Islet of Langerhans (tissue), 1 donor: Measurements from ENCODE around the gene TUG1.

ENCODE experiments used
- FAIRE-seq: peaks from one replicate; lab custom pipeline; 2011; peaks lifted over from hg19 to GRCh38; lab: Jason Lieb, UNC

Gene TUG1

DNA sequence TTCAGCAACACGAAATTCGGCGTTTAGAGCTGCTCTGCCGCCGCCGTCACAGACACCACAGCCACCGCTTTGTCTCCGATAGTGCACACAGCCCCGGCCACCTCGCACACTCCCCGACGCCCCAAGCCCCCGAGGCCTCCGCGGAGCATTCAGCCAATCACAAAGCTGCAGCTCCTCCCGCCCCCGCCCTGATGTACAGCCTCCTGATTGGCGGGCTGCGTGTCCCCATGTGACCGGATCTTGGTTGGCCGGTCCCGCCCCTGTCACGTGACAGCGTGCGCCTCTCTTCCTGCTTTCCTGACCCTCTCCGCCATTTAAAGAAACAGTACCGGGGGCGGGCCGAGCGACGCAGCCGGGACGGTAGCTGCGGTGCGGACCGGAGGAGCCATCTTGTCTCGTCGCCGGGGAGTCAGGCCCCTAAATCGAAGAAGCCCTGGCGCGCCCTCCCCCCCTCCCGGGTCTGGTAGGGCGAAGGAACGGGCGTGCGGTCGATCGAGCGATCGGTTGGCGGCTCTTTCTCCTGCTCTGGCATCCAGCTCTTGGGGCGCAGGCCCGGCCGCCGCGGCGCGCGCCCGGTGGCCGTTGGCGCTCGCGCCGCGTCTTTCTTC lies at the start of gene TUG1:
Gene TUG1, plus strand, starts transcription at position 342 of the 608 bp plus-strand sequence.
- peak; percentile 55 for FAIRE-seq

DNA sequence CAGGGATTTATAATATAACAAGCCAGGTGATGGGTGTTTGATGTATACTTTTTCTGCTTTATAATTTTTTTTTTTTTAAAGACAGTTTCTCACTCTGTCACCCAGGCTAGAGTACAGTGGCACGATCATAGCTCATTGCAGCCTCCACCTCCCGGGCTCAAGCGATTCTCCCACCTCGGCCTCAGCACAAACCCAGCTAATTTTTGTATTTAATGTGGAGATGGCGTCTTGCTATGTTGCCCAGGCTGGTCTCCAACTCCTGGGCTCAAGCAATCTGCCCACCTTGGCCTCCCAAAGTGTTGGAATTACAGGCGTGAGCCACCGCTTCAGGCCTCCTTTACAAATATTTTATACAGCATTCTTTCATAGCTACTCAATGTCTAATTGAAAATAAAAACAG lies 49.1 kb upstream of the TUG1 start:
- FAIRE-seq = no peak

DNA sequence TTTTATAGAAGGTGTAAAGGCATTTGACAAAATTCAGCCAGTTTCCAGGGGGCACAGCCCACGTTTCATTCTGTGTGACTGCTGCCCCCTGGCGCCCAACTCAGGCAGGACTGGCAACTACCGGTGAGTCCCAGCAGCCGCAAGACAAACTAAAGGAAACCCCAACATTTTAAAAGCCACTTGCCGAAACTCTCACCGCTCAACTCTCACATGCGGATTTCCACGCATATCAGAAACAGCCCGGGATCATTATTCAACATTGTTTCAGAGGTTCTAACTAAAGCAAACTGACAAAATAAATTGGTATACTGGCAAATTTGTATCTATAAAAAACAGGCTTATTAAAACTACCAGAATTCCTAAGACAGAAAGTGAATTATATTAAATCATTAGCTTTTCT lies 48.7 kb upstream of the TUG1 start:
- FAIRE-seq = peak; percentile 38

DNA sequence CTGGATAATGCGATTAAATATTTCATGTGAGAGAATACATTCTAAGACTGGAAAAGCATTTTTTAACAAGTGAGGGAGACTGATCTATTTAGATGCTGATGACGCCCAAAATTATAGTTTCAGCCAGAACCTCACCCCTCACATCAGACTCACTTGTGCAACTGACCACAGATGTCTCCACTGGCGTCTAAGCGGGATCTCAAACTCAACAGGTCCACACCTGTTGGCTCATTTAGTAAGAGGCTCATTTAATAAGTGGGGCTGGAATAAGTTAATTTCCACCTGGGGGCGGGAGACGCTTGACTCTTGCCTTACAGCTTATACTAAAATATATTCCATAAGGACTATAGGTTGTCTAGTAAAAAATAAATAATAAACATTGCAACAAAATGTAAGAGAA lies 48.0 kb upstream of the TUG1 start:
- FAIRE-seq = no peak

DNA sequence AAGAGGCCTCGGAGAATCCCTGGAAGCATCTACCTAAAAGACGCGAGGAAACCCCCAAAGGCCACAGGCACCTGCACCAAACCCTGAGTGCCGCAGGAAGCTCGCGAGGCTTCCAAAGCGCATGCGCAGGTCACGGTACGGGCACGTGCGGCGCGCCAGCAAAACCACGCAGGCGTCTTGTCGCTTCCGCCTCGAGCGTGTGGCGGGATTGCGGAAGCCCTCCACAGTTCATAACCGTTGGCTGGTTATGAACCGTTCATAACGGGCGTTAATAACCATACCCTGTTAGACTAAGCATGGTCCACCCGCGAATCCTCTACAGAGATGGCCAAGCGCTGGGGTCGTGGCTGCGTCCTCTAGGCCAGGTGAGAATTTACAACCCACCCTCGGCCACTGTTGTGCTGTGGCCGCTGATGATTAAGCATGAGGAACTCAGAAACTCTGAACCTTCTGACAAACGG lies 46.9 kb upstream of the TUG1 start:
- FAIRE-seq = no peak

DNA sequence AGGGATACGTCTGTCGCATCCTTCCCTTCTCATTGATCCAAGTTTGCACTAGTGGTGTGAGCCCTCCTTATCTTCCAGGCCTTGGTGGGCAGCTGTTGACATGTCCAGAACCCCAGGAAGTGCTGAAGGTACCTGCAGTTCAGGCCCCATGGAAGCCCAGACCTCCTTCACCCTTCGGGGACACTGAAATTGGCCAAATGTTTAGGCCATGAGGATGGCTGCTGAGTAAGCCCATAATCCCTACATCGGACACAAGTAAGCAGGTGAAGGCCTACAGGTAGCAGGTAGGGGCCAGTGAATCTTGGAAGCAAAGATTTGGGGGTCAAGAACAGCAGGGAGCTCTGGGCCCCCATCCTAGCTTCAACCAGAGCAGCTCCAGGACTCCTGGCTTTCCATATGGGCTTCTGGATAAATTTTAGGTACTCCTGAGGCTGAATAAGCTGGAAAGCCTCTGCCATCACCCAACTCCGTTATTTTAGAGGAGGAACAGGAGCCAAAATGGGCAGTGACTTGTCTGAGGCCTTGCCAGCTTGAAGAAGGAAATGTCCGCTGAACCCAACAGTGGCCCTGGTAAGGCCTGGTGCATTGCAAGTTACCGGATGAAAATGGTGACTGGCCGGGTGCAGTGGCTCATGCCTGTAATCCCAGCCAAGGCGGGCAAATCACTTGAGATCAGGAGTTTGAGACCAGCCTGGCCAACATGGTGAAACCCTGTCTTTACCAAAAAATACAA lies 45.7 kb upstream of the TUG1 start:
- FAIRE-seq = no peak

DNA sequence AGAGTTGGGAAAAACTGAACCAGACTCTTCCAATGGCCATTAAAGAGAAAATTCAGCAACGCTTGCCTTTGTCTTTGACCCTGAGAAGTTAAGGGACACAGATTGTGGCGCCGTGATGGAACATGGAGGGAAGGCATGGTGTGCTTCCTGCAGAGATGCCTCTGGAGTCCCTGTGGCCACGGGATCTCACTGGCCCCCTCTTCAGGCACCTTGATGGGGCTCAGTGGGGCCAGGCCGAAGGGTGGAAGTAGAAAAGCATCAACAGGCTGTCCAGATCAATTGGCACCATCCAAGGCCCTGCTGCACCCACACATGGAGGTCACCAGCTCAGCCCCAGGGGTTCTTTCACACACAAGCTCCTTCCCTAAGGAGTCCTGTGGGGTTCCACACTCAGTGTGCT lies 43.4 kb upstream of the TUG1 start:
- no peak for FAIRE-seq

DNA sequence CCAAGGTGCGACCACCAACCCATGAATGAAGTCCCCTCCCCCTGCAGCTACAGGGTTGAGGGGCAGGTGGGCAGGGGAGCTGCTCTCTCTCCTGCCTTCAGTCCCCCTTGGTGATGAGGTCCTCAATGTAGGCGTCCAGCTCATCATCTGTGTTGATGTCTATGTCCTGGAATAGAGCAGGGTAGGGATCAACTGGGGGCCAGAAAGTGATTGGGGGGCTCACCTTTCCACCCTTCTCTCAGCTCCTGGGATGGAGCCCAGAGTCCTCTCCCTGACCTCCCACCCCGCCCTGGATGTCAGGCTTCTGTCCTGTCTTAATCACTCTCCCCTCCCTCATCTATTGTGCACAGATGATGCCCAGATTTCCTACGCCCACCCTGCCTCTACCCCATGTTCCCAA lies 42.4 kb upstream of the TUG1 start:
- no peak for FAIRE-seq

DNA sequence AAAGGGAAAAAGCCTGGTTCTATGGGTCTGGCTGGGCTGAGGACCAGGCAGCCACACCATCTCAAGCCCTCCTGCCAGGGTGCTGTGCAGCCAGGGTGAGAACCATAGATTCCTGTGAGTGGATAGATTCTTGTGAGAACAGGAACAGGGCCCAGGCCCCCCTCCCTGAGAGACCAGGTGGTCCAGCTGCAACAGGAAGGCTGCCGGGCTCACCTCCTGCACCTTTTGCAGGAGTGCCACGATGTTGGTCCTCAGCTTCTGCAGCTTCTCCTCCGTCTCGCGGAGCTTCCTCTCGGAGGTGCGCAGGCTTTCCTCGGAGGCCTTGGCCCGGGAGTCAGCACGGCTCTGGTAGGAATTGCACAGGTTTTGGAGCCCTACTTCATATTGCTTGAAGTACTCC lies 41.3 kb upstream of the TUG1 start:
- no peak for FAIRE-seq

DNA sequence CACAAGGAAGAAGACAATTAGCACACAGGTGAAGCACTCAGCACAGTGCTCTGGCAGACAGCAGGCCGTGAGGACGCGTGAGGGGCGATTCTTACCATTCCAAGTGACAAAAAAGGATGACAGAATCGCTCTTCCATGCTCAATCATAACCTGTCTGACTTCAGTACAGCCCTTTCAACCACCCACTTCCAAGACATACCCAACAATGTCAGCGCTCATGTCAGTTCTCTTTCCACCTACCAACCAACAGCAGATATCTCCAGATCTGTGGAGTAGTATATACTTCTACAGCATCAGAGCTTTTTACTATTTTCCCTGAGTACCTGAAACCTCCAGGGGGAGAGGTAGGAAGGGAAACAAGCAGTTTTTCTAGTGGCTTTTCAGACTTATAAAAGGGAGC lies 40.7 kb upstream of the TUG1 start:
- FAIRE-seq = no peak

DNA sequence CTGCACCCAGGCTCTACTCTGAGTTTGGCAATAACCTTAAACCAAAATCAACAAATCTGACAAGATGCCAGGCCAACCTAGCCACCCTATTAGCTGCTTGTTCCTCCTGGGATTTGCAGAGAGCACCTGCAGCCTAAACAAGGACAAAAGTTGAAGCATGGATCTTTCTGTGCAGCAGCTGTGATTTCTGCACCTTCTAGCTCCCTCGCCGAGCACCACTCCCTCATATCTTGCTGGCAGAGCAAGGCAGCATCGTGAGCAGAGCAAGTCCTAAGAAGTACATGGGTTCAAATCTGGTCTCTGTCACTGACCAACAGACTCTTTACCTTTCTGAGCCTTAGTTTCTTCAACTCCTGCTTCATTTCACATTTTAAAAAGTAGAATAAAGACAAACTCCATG lies 38.8 kb upstream of the TUG1 start:
- FAIRE-seq = no peak

DNA sequence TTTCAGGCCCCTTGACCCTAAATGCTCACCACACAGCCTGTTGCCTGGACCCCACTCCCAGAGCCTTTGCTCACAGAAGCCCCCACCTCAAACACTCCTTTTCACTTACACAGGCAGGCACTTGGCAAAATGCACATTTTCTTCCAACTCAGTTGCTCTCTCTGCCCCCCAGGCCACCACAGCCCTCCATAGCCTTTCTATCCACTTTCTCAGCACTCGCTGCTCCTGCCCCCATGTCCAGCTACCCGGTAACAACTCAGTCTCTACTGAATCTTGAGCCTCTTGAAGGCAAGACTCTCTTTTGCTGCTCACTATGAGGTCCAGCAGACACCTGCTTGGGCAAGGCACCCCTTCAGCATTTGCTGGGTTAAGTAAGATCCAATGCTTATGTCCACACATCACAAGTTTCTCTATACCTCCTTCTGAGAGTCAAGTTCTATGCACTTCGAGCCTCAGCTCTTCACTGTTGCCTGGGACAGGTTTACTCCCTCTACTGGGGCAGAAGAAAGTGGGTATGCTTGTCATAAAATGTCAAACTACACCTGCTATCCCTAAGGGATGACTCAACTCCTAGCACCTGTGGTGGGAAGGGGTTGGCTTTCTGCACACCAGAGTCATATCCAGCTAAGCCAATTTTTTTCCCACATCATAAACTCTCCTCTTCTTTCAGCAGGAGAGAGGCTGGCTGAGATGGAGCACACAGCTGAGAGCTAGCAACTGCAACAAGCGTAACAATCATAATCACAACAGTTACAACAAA lies 37.3 kb upstream of the TUG1 start:
- FAIRE-seq = no peak

DNA sequence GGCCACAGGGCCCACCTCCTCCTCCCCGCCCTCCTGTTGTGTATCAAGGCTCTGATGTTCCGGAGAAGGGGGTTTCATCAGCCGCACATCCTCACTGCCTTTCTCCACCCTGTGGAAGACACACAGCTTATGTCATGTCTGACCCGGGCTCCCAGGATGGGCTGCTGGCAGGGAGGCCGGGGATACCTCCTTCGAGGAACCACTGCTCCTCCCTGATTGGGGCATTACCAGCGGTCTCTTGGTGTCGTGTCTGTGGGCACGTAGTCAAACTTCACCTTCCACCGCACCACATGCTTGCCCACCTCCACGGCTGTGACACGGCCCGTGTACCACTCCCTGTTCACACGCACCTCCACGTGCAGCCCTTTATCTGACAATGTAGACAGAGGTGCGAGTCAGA lies 36.4 kb upstream of the TUG1 start:
- no peak for FAIRE-seq

DNA sequence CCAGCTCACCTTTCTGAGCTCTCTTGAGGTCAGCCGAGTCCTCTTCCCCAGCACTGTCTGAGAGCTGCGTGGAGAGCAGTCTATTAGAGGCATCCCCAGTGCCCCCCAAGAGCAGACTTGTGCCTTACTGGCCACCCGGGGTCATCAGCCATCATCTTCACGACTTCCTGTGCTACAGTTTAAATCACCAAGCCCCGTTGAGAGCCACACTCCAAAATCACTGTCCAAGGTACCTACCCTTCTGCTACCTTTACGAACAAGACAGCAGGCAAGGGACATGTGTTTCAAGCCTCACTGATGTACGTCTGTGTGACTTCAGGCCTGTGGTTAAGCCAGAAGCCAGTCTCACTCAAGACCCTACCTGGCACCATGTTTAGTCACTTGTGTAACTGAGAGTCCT lies 35.6 kb upstream of the TUG1 start:
- FAIRE-seq = no peak

DNA sequence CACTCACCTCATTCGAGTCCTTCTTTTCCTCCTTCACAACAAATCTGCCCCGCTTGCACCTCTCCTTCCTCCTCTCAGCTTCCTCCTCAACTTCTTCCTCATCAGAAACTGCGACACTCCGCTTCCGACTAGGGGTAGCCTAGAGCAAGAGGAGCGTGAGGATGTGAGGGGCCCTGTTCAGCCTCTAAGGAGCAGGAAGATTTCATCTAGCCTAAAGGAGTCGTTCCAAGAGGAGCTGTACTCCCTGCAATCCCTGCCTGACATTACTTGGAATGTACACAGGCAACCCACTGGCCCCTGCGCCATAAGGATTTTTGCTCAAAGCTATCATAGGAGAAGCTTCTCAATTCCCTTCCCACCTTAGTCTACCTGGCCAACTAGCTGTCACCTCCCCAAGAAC lies 35.0 kb upstream of the TUG1 start:
- no peak for FAIRE-seq

DNA sequence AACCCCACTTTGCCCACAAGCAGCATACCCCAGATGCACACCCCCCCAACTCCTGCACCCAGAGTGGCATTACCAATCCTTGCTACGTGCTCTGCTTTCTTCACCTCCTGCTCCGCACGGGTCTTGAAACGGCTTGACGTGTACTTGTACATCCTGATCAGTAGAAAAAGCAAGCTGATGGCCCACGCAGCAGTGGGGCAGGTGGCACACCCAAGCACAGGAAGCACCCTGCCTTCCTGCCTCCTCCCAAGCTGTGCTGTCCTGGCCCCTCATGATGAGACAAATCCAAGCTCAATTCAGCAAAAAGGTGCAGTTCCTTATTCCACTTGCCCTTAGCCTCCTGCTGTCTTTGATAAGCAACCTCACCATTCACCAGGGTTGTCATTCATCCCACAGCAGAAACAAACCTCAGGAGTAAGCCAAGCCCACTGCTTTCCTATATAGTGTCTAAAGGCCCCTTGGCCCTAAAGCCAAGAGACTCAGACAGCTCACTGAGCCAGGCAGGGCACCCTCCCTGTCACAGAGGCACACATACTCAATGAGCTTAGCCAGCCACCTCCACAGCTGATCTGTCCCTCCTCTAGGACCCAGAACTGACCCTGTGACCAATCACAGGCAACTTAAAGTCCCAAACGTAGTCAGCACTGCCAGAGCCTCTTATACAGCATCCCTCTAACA lies 28.2 kb upstream of the TUG1 start:
- FAIRE-seq = no peak

DNA sequence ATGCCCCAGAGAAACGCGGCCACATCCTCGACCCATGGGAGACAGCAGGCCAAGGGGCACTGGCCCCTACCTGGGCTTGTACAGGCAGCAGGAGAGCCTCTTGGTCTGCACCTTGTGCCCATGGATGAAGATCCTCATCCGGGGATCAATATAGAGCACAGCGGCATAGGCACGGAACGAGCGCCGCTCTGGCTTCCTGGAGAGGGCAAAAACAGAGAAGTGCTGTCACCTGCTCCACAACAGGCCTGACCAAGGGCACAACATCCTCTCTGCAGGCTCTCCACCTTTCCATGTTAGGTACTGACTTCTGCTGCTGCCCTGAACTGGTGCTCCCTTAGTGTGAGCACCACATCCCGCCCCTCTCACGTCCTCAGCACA lies 27.7 kb upstream of the TUG1 start:
- no peak for FAIRE-seq

DNA sequence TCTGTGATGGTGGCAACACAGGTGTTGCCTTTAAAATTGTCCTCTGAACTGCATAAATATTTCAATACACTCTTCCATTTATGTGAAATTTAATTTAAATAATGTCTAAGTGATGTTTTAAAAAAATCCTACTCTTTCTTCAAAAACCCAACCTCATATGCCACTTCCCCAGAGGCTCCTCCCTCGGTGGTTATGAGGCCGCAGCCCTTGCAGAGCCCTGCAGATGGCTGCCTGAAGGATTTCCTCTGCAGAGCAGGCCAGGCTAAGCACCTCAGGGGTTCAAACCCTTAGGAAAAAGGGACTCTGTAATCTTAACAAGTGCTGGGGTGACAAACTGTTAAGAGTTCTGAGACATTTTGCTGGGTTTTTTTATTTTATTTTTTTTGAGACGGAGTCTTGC lies 25.7 kb upstream of the TUG1 start:
- no peak for FAIRE-seq

DNA sequence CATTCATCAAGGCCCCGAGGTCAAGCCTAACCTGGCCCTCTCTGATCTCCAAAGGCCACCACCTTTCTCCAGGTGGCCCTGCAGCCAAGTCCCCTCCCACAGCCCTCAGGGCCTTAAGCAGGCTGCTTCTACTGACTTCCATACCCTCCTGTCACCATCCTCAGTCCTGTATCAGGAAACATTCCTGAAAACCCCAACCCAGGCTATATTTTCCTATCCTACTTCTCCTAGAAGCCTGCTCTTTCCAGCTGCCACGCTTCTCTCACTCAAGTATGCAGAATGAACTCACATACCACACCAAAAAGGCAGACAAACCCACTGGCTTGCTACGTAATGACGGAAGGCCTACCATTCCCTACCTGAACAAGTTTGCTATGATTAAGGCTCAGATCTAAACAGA lies 24.1 kb upstream of the TUG1 start:
- FAIRE-seq = no peak

DNA sequence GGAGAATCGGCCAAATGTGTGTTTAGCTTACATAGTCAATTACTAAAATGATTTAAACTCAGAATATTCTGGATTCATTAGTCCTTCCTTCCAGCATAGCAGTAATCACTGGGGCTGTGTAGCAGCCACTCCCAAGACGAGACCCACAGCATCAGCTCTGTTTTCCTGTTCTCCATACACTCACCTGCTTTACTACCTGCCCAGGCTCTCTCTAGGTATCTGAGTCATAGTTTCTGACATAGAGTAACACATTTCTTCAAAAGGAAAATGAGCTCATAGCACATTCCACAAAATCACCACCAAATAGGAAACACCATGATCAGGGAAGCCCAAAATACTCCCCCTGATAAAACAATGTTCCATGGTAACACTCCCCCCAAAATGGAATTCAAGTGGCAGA lies 23.4 kb upstream of the TUG1 start:
- no peak for FAIRE-seq

DNA sequence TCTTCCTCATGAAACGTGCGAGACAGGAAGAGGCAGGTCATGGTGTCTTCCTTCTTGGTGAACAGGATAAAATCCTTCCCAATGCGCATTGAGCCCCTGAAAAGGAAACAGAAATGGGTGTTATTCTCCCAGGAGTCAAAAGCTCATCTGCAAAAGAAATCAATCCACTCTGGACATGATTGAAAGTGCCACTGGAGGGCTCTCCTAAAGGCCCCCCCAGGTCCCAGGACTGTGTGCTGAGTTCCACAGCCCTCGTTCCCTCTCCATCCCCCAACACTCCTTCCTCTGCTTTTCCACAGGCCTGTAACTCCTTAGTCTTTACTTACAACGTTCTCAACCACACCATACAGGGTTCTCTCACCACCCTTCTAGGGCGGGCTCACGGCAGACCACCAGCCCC lies 22.7 kb upstream of the TUG1 start:
- no peak for FAIRE-seq

DNA sequence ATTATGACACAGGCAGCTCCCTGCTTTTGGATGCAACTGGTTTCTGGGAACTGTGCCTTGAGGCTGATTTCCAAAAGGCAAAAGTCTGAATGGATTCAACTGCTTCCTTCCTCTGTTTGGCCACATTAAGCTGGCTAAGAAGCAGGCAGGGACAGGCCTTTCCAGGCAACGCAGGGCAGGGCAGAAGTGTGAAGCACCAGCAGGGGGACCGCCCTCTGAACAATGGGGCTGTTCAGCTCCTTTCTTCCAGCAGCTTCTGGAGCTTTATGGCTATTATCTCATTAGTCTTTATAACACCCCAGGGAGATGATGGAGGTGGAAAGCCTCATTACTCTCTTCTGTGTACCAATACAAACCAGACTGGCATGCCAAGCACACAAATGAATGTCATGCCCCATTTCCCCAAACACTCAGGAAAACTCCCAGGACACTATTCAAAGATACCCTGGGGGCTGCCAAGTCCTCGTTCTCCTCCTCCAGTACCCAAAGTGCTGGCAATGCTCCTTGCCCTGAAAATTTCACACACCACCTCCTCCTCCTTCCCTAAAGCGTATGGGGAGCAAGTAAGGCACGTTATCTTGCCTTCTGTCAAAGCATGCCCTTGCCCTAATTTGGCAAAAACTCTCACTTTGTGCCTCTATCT lies 21.8 kb upstream of the TUG1 start:
- FAIRE-seq = no peak
